Measurements from ENCODE around the gene HES1. TPM values are rescaled to one million over a fixed set of nuclear protein-coding genes. Genes with fewer than 3 reads are reported as not detected.
A peak's percentile ranks its signal among the peaks of the same experiment; 100 is the strongest.

Gene HES1
- total and polyA plus RNA-seq, 9 of the 15 experiments (the other 6 are each of a cell fraction or from before 2014, with no cell fraction given) = 3.4 to 37.0 (median 19.3) TPM

DNA sequence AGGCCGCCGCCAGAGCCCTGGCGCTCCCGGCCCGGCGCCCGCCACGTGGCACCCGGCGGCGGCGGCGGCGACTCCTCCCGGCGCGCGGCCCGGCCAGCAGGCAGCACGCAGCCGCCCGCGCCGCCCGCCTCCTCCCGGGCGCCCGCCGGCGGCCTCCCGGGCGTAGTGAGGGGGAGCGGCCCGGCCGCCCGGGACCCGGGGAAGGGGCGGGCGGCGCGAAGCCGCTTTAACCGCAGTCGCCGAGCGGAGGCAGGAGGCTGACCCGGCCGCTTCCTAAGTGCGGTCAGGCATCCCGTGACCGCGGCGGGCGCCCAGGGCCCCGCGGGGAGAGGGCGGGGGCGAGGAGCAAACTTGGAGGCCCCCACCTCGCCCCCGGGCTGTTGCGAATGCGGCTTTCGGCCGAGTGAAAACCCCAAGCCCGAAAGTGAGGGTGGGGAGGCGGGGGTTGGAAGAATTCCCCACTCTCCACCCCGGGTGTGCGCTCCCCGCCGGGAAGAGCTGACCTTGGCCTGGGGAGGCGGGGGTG is 1.7 kb upstream of the HES1 start (continued):
- TF ChIP-seq, protein P1, sequence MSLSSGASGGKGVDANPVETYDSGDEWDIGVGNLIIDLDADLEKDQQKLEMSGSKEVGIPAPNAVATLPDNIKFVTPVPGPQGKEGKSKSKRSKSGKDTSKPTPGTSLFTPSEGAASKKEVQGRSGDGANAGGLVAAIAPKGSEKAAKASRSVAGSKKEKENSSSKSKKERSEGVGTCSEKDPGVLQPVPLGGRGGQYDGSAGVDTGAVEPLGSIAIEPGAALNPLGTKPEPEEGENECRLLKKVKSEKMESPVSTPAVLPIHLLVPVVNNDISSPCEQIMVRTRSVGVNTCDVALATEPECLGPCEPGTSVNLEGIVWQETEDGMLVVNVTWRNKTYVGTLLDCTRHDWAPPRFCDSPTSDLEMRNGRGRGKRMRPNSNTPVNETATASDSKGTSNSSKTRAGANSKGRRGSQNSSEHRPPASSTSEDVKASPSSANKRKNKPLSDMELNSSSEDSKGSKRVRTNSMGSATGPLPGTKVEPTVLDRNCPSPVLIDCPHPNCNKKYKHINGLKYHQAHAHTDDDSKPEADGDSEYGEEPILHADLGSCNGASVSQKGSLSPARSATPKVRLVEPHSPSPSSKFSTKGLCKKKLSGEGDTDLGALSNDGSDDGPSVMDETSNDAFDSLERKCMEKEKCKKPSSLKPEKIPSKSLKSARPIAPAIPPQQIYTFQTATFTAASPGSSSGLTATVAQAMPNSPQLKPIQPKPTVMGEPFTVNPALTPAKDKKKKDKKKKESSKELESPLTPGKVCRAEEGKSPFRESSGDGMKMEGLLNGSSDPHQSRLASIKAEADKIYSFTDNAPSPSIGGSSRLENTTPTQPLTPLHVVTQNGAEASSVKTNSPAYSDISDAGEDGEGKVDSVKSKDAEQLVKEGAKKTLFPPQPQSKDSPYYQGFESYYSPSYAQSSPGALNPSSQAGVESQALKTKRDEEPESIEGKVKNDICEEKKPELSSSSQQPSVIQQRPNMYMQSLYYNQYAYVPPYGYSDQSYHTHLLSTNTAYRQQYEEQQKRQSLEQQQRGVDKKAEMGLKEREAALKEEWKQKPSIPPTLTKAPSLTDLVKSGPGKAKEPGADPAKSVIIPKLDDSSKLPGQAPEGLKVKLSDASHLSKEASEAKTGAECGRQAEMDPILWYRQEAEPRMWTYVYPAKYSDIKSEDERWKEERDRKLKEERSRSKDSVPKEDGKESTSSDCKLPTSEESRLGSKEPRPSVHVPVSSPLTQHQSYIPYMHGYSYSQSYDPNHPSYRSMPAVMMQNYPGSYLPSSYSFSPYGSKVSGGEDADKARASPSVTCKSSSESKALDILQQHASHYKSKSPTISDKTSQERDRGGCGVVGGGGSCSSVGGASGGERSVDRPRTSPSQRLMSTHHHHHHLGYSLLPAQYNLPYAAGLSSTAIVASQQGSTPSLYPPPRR (CRISPR knock-in tag; IDR thresholded peaks at IDR 0.05; ENCODE audit: borderline replicate concordance) = no peak
- TF ChIP-seq, protein P2, sequence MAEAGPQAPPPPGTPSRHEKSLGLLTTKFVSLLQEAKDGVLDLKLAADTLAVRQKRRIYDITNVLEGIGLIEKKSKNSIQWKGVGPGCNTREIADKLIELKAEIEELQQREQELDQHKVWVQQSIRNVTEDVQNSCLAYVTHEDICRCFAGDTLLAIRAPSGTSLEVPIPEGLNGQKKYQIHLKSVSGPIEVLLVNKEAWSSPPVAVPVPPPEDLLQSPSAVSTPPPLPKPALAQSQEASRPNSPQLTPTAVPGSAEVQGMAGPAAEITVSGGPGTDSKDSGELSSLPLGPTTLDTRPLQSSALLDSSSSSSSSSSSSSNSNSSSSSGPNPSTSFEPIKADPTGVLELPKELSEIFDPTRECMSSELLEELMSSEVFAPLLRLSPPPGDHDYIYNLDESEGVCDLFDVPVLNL (CRISPR knock-in tag; IDR thresholded peaks at IDR 0.05; ENCODE audit: low read depth) = no peak
- TF ChIP-seq CREBBP (IDR thresholded peaks at IDR 0.05; ENCODE audit: low read depth, low read length) (no peak), RBM22 (IDR thresholded peaks at IDR 0.05; ENCODE audit: low read depth, low read length, poor library complexity, severe bottlenecking) (no peak), NR4A1 (CRISPR knock-in tag; IDR thresholded peaks at IDR 0.05) (no peak), NR4A1 (tag; IDR thresholded peaks at IDR 0.05) (no peak), HEY1 (CRISPR knock-in tag; IDR thresholded peaks at IDR 0.05; ENCODE audit: borderline replicate concordance) (no peak), HNRNPLL (IDR thresholded peaks at IDR 0.05; ENCODE audit: low read depth, low read length, poor library complexity, severe bottlenecking) (no peak), SMARCC2 (IDR thresholded peaks at IDR 0.05; ENCODE audit: low read depth) (no peak), POLR3G (IDR thresholded peaks at IDR 0.05; ENCODE audit: extremely low read depth, insufficient read length, insufficient replicate concordance) (no peak), CXXC5 (CRISPR knock-in tag; IDR thresholded peaks at IDR 0.05) (no peak; the same call in none of the 2 replicates), HIVEP1 (CRISPR knock-in tag; IDR thresholded peaks at IDR 0.05) (no peak), ZNF764 (CRISPR knock-in tag; IDR thresholded peaks at IDR 0.05; ENCODE audit: low read depth) (no peak), ZNF431 (CRISPR knock-in tag; IDR thresholded peaks at IDR 0.05) (no peak), TAF1 (IDR thresholded peaks at IDR 0.05; ENCODE audit: control insufficient read depth, extremely low read depth, insufficient read depth, low read length, severe bottlenecking) (no peak), ZNF133 (CRISPR knock-in tag; IDR thresholded peaks at IDR 0.05) (no peak), NELFE (IDR thresholded peaks at IDR 0.05; ENCODE audit: insufficient read depth, insufficient read length) (no peak), MAFK (IDR thresholded peaks at IDR 0.05; ENCODE audit: low read length) (no peak)
- TF ChIP-seq, protein P3, sequence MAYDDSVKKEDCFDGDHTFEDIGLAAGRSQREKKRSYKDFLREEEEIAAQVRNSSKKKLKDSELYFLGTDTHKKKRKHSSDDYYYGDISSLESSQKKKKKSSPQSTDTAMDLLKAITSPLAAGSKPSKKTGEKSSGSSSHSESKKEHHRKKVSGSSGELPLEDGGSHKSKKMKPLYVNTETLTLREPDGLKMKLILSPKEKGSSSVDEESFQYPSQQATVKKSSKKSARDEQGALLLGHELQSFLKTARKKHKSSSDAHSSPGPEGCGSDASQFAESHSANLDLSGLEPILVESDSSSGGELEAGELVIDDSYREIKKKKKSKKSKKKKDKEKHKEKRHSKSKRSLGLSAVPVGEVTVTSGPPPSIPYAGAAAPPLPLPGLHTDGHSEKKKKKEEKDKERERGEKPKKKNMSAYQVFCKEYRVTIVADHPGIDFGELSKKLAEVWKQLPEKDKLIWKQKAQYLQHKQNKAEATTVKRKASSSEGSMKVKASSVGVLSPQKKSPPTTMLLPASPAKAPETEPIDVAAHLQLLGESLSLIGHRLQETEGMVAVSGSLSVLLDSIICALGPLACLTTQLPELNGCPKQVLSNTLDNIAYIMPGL (CRISPR knock-in tag; IDR thresholded peaks at IDR 0.05) = no peak
- TF ChIP-seq, protein P4, sequence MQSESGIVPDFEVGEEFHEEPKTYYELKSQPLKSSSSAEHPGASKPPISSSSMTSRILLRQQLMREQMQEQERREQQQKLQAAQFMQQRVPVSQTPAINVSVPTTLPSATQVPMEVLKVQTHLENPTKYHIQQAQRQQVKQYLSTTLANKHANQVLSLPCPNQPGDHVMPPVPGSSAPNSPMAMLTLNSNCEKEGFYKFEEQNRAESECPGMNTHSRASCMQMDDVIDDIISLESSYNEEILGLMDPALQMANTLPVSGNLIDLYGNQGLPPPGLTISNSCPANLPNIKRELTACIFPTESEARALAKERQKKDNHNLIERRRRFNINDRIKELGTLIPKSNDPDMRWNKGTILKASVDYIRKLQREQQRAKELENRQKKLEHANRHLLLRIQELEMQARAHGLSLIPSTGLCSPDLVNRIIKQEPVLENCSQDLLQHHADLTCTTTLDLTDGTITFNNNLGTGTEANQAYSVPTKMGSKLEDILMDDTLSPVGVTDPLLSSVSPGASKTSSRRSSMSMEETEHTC (IDR thresholded peaks at IDR 0.05) = 0 out of 2 replicates have a peak, but pooled peaks have one; percentile 26
